Kidney (tissue), 14 donors: ENCODE results near the gene PPARG. TPM values are rescaled to one million over a fixed set of nuclear protein-coding genes. Genes with fewer than 3 reads are reported as not detected.

Experiments
- DNase-seq, 5 donors: peaks; one replicate each; pipeline ENCODE4 v3.0.0-alpha.2; 2013 to 2020
- FAIRE-seq: peaks from 2 replicates; lab custom pipeline; 2012; peaks lifted over from hg19 to GRCh38; lab: Jason Lieb, UNC
- H3K27ac ChIP-seq, 2 donors: one replicate each; pipeline ENCODE4 v1.7.0; 2013; ENCODE audit warnings: low read depth in 2 of 2, low read length in 2 of 2, inconsistent platforms in 1 of 2
- H3K27me3 ChIP-seq: one replicate; pipeline ENCODE4 v1.7.1; 2013; ENCODE audit warnings: low read length, inconsistent platforms; ENCODE audit not compliant: control insufficient read depth, insufficient read depth
- H3K36me3 ChIP-seq, 3 donors: one replicate each; pipeline versions ENCODE4 v1.7.0 to v1.7.1; 2013; ENCODE audit warnings: low read length in 3 of 3, control low read depth in 1 of 3, inconsistent platforms in 1 of 3; ENCODE audit not compliant: insufficient read depth in 3 of 3, control insufficient read depth in 2 of 3
- H3K4me1 ChIP-seq, 3 donors: one replicate each; pipeline versions ENCODE4 v1.7.0 to v1.7.1; 2013; ENCODE audit warnings: low read length in 3 of 3, inconsistent platforms in 1 of 3, low read depth in 1 of 3; ENCODE audit not compliant: control insufficient read depth in 2 of 3, insufficient read depth in 2 of 3
- H3K4me3 ChIP-seq, 3 donors: one replicate each; pipeline versions ENCODE4 v1.7.0 to v1.8.1; 2013; ENCODE audit warnings: low read length in 3 of 3, control low read depth in 1 of 3, inconsistent platforms in 1 of 3
- H3K9ac ChIP-seq, 3 donors: one replicate each; pipeline versions ENCODE4 v1.7.0 to v1.7.1; 2013; ENCODE audit warnings: low read length in 3 of 3, control low read depth in 1 of 3, inconsistent platforms in 1 of 3
- H3K9me3 ChIP-seq, 3 donors: one replicate each; pipeline versions ENCODE4 v1.7.0 to v1.7.1; 2013; ENCODE audit warnings: low read length in 3 of 3, control low read depth in 1 of 3, inconsistent platforms in 1 of 3; ENCODE audit not compliant: control insufficient read depth in 2 of 3, insufficient read depth in 1 of 3
- CTCF ChIP-seq: IDR thresholded peaks from 3 replicates; pipeline ENCODE4 v1.5.1; 2012; ENCODE audit warnings: mild to moderate bottlenecking, moderate library complexity, borderline replicate concordance; ENCODE audit not compliant: insufficient read depth; ENCODE audit errors: extremely low read depth
- intact Hi-C: fragments of 100-400 bp; cut with DNase I; formaldehyde crosslinking; loops from one replicate; pipeline ENCODE4 v1.11.1; 2022
- polyA plus RNA-seq: library from polyadenylated mRNA; stranded (reverse); fragments of 350-450 nt; fragmentation: Illumina TruSeq; extraction: RNeasy Lipid Tissue Mini Kit (QIAGEN cat#74804); gene quantifications from one replicate; pipeline ENCODE4 v1.2.3, GENCODE V29; 2014; ENCODE audit warnings: low read depth, low replicate concordance; ENCODE audit not compliant: insufficient read depth
- total RNA-seq: library from RNA; stranded (reverse); fragmentation: NEBNext Ultra II Directional; extraction: Animal tissue kit (Norgen Biotek cat#: 25700); gene quantifications from one replicate; pipeline ENCODE4 v1.2.1, GENCODE V29; 2021
- donor health status: control.
- donor health status: control.
- donor health status: control.
- donor health status: control.
- donor health status: control.
- donor health status: DM: yes; HTN: yes; CAD: no.
- donor health status: Normal renal cell carcinoma (clear cell type).

The PPARG gene
- total and polyA plus RNA-seq, 2 donors from 2014 or later, result 19.0 to 19.2 TPM

GRCh38 chr3:12449889-12450682 is 161.2 kb downstream of the PPARG start:
- H3K9ac ChIP-seq, result no peak overlapping the region
- H3K27ac ChIP-seq, result no peak overlapping the region
- TF ChIP-seq CTCF, result no peak
- intact Hi-C loops, result no loop called here
- H3K4me3 ChIP-seq, result no peak overlapping the region
- no peak for DNase-seq
- H3K36me3 ChIP-seq, result no peaks in the 10 kb centered on the region
- H3K4me1 ChIP-seq, result peaks cover 0 to under 1% (median 0%) of the 10 kb centered on the region in 3 donors
- no peak for FAIRE-seq
- no peaks in the 10 kb centered on the region for H3K9me3 ChIP-seq
- no peaks in the 10 kb centered on the region for H3K27me3 ChIP-seq

- TF ChIP-seq CTCF, result no peak
- H3K9ac ChIP-seq, result no peak overlapping the region
- H3K4me1 ChIP-seq, result no peaks in the 10 kb centered on the region
- no peak overlapping the region for H3K4me3 ChIP-seq
- no peak overlapping the region for H3K27ac ChIP-seq
- DNase-seq (no peak), FAIRE-seq (no peak)
- intact Hi-C loops, result no loop called here
- no peaks in the 10 kb centered on the region for H3K9me3 ChIP-seq
- no peaks in the 10 kb centered on the region for H3K36me3 ChIP-seq
- H3K27me3 ChIP-seq, result no peaks in the 10 kb centered on the region
These were observed 162.6 kb downstream of the PPARG start for GRCh38 chr3:12451481-12451880.

GRCh38 chr3:12451960-12452359 is 163.1 kb downstream of the PPARG start:
- FAIRE-seq, result no peak
- H3K9ac ChIP-seq, result no peak overlapping the region
- no peak for DNase-seq
- no peak for TF ChIP-seq CTCF
- intact Hi-C loops, result no loop called here
- no peaks in the 10 kb centered on the region for H3K27me3 ChIP-seq
- no peaks in the 10 kb centered on the region for H3K9me3 ChIP-seq
- H3K4me3 ChIP-seq, result no peak overlapping the region
- H3K36me3 ChIP-seq, result no peaks in the 10 kb centered on the region
- no peaks in the 10 kb centered on the region for H3K4me1 ChIP-seq
- H3K27ac ChIP-seq, result no peak overlapping the region
